ENCODE measurements around the gene MAGI3. TPM values are rescaled to one million over a fixed set of nuclear protein-coding genes. Genes with fewer than 3 reads are reported as not detected.

Gene MAGI3
- total RNA-seq, 2 donors from 2014 or later, result 8.0 to 11.2 TPM

GRCh38 chr1:113653741-113654140 is 263.4 kb downstream of the MAGI3 start:
- Mint-ChIP-seq H3K27ac (no peak overlapping the region), H3K27me3 (no peaks in the 10 kb centered on the region), H3K4me1 (no peaks in the 10 kb centered on the region), H3K36me3 (ENCODE audit: low read depth) (no peaks in the 10 kb centered on the region), H3K4me3 (no peak overlapping the region)
- no peaks in the 10 kb centered on the region for H3K9me3 ChIP-seq (ENCODE audit: control insufficient read depth, low read length, poor library complexity, severe bottlenecking)
- DNase-seq, result no peak
- no peak for ATAC-seq

- Mint-ChIP-seq H3K27ac (no peak overlapping the region), H3K36me3 (ENCODE audit: low read depth) (peaks cover 2% of the 10 kb centered on the region), H3K27me3 (no peaks in the 10 kb centered on the region), H3K4me1 (no peaks in the 10 kb centered on the region), H3K4me3 (no peak overlapping the region)
- ATAC-seq (no peak), DNase-seq (no peak)
- no peaks in the 10 kb centered on the region for H3K9me3 ChIP-seq (ENCODE audit: control insufficient read depth, low read length, poor library complexity, severe bottlenecking)
These were observed 264.6 kb downstream of the MAGI3 start for GRCh38 chr1:113654883-113655282.

GRCh38 chr1:113657126-113657525 is 266.8 kb downstream of the MAGI3 start:
- H3K27me3 Mint-ChIP-seq, result no peaks in the 10 kb centered on the region
- no peak overlapping the region for H3K27ac Mint-ChIP-seq
- DNase-seq (no peak), ATAC-seq (no peak)
- peaks cover 2% of the 10 kb centered on the region for H3K4me1 Mint-ChIP-seq
- no peaks in the 10 kb centered on the region for H3K9me3 ChIP-seq (ENCODE audit: control insufficient read depth, low read length, poor library complexity, severe bottlenecking)
- H3K4me3 Mint-ChIP-seq, result no peak overlapping the region
- H3K36me3 Mint-ChIP-seq (ENCODE audit: low read depth), result peaks cover 7% of the 10 kb centered on the region

- Mint-ChIP-seq H3K4me3 (no peak overlapping the region), H3K4me1 (peaks cover 2% of the 10 kb centered on the region), H3K27me3 (no peaks in the 10 kb centered on the region), H3K36me3 (ENCODE audit: low read depth) (peaks cover 7% of the 10 kb centered on the region), H3K27ac (no peak overlapping the region)
- DNase-seq (no peak), ATAC-seq (no peak)
- no peaks in the 10 kb centered on the region for H3K9me3 ChIP-seq (ENCODE audit: control insufficient read depth, low read length, poor library complexity, severe bottlenecking)
These were observed 267.3 kb downstream of the MAGI3 start for GRCh38 chr1:113657556-113658063.

GRCh38 chr1:113659035-113659434 is 268.7 kb downstream of the MAGI3 start:
- no peaks in the 10 kb centered on the region for H3K9me3 ChIP-seq (ENCODE audit: control insufficient read depth, low read length, poor library complexity, severe bottlenecking)
- Mint-ChIP-seq H3K4me1 (peaks cover 2% of the 10 kb centered on the region), H3K36me3 (ENCODE audit: low read depth) (peaks cover 7% of the 10 kb centered on the region), H3K4me3 (no peak overlapping the region), H3K27me3 (no peaks in the 10 kb centered on the region), H3K27ac (no peak overlapping the region)
- ATAC-seq (no peak), DNase-seq (no peak)

GRCh38 chr1:113659556-113659955 is 269.2 kb downstream of the MAGI3 start:
- Mint-ChIP-seq H3K4me3 (no peak overlapping the region), H3K4me1 (peaks cover 2% of the 10 kb centered on the region), H3K27me3 (no peaks in the 10 kb centered on the region), H3K36me3 (ENCODE audit: low read depth) (peaks cover 7% of the 10 kb centered on the region), H3K27ac (no peak overlapping the region)
- no peaks in the 10 kb centered on the region for H3K9me3 ChIP-seq (ENCODE audit: control insufficient read depth, low read length, poor library complexity, severe bottlenecking)
- ATAC-seq (no peak), DNase-seq (no peak)

GRCh38 chr1:113660088-113660487 is 269.8 kb downstream of the MAGI3 start:
- no peaks in the 10 kb centered on the region for H3K9me3 ChIP-seq (ENCODE audit: control insufficient read depth, low read length, poor library complexity, severe bottlenecking)
- Mint-ChIP-seq H3K27ac (no peak overlapping the region), H3K4me3 (no peak overlapping the region), H3K36me3 (ENCODE audit: low read depth) (peaks cover 7% of the 10 kb centered on the region), H3K27me3 (no peaks in the 10 kb centered on the region), H3K4me1 (peaks cover 2% of the 10 kb centered on the region)
- no peak for ATAC-seq
- DNase-seq, result no peak

- ATAC-seq, result no peak
- H3K9me3 ChIP-seq (ENCODE audit: control insufficient read depth, low read length, poor library complexity, severe bottlenecking), result no peaks in the 10 kb centered on the region
- Mint-ChIP-seq H3K4me3 (no peak overlapping the region), H3K27me3 (no peaks in the 10 kb centered on the region), H3K36me3 (ENCODE audit: low read depth) (peaks cover 11% of the 10 kb centered on the region), H3K4me1 (peaks cover 2% of the 10 kb centered on the region), H3K27ac (no peak overlapping the region)
- DNase-seq, result no peak
These were observed 271.8 kb downstream of the MAGI3 start for GRCh38 chr1:113662101-113662500.

GRCh38 chr1:113663165-113663951 is 273.0 kb downstream of the MAGI3 start:
- no peak overlapping the region for H3K4me3 Mint-ChIP-seq
- no peaks in the 10 kb centered on the region for H3K9me3 ChIP-seq (ENCODE audit: control insufficient read depth, low read length, poor library complexity, severe bottlenecking)
- no peak for DNase-seq
- peaks cover 14% of the 10 kb centered on the region for H3K36me3 Mint-ChIP-seq (ENCODE audit: low read depth)
- H3K4me1 Mint-ChIP-seq, result peaks cover 2% of the 10 kb centered on the region
- no peaks in the 10 kb centered on the region for H3K27me3 Mint-ChIP-seq
- no peak overlapping the region for H3K27ac Mint-ChIP-seq
- ATAC-seq, result no peak

- ATAC-seq (no peak), DNase-seq (no peak)
- Mint-ChIP-seq H3K4me1 (peaks cover 2% of the 10 kb centered on the region), H3K36me3 (ENCODE audit: low read depth) (peaks cover 10% of the 10 kb centered on the region), H3K4me3 (no peak overlapping the region), H3K27ac (no peak overlapping the region), H3K27me3 (no peaks in the 10 kb centered on the region)
- no peaks in the 10 kb centered on the region for H3K9me3 ChIP-seq (ENCODE audit: control insufficient read depth, low read length, poor library complexity, severe bottlenecking)
These were observed 274.8 kb downstream of the MAGI3 start for GRCh38 chr1:113665071-113665470.

- ATAC-seq (no peak), DNase-seq (no peak)
- Mint-ChIP-seq H3K4me3 (no peak overlapping the region), H3K4me1 (peaks cover 2% of the 10 kb centered on the region), H3K27me3 (no peaks in the 10 kb centered on the region), H3K36me3 (ENCODE audit: low read depth) (peaks cover 7% of the 10 kb centered on the region), H3K27ac (no peak overlapping the region)
- H3K9me3 ChIP-seq (ENCODE audit: control insufficient read depth, low read length, poor library complexity, severe bottlenecking), result no peaks in the 10 kb centered on the region
These were observed 275.8 kb downstream of the MAGI3 start for GRCh38 chr1:113666126-113666525.

GRCh38 chr1:113669988-113670387 is 279.7 kb downstream of the MAGI3 start:
- no peaks in the 10 kb centered on the region for H3K9me3 ChIP-seq (ENCODE audit: control insufficient read depth, low read length, poor library complexity, severe bottlenecking)
- H3K36me3 Mint-ChIP-seq (ENCODE audit: low read depth), result peaks cover 10% of the 10 kb centered on the region
- H3K4me3 Mint-ChIP-seq, result no peak overlapping the region
- ATAC-seq, result no peak
- H3K27ac Mint-ChIP-seq, result no peak overlapping the region
- H3K27me3 Mint-ChIP-seq, result no peaks in the 10 kb centered on the region
- H3K4me1 Mint-ChIP-seq, result peaks cover 3% of the 10 kb centered on the region
- no peak for DNase-seq

GRCh38 chr1:113670650-113671049 is 280.3 kb downstream of the MAGI3 start:
- no peak overlapping the region for H3K27ac Mint-ChIP-seq
- no peaks in the 10 kb centered on the region for H3K27me3 Mint-ChIP-seq
- peaks cover 10% of the 10 kb centered on the region for H3K36me3 Mint-ChIP-seq (ENCODE audit: low read depth)

GRCh38 chr1:113672491-113672890 is 282.2 kb downstream of the MAGI3 start:
- Mint-ChIP-seq H3K4me3 (no peak overlapping the region), H3K4me1 (peaks cover 12% of the 10 kb centered on the region), H3K27me3 (no peaks in the 10 kb centered on the region), H3K27ac (no peak overlapping the region), H3K36me3 (ENCODE audit: low read depth) (peaks cover 5% of the 10 kb centered on the region)
- ATAC-seq (no peak), DNase-seq (no peak)
- no peaks in the 10 kb centered on the region for H3K9me3 ChIP-seq (ENCODE audit: control insufficient read depth, low read length, poor library complexity, severe bottlenecking)

More at GRCh38 chr1:113670650-113671049, 280.3 kb downstream of the MAGI3 start:
- peaks cover 8% of the 10 kb centered on the region for H3K4me1 Mint-ChIP-seq
- DNase-seq, result no peak
- no peaks in the 10 kb centered on the region for H3K9me3 ChIP-seq (ENCODE audit: control insufficient read depth, low read length, poor library complexity, severe bottlenecking)
- ATAC-seq, result no peak
- H3K4me3 Mint-ChIP-seq, result no peak overlapping the region
